K562 (cell line): ENCODE measurements around the gene CRABP2. TPM values are rescaled to one million over a fixed set of nuclear protein-coding genes. Genes with fewer than 3 reads are reported as not detected.

ENCODE experiments used
- CBFA2T3 ChIP-seq: fragments of 450-650 bp; IDR thresholded peaks from 2 replicates; pipeline ENCODE4 v1.6.1; 2017
- CREBBP ChIP-seq: IDR thresholded peaks from one replicate; pipeline ENCODE4 v1.6.1; 2012; ENCODE audit warnings: low read depth, mild to moderate bottlenecking, control low read depth, inconsistent platforms, low read length
- ESRRB ChIP-seq: fragments of 250-450 bp; sonication (Bioruptor Pico); IDR thresholded peaks from 2 replicates; pipeline ENCODE4 v1.5.0; 2020; ENCODE audit warnings: mild to moderate bottlenecking, moderate library complexity, borderline replicate concordance
- ID3 ChIP-seq, 2 experiments: fragments of 250-450 bp in 1 of 2; fragments of 450-650 bp in 1 of 2; sonication (Bioruptor Pico) in 1 of 2; IDR thresholded peaks; 2 replicates each; pipeline versions ENCODE4 v1.6.1 to v1.8.0; 2016 to 2021; ENCODE audit warnings: mild to moderate bottlenecking in 2 of 2, moderate library complexity in 2 of 2, missing compliant biosample characterization in 1 of 2, missing genetic modification characterization in 1 of 2
- MTF1 ChIP-seq: fragments of 250-450 bp; sonication (Bioruptor Pico); IDR thresholded peaks from 2 replicates; pipeline ENCODE4 v1.9.0; 2021; ENCODE audit warnings: moderate library complexity, mild to moderate bottlenecking, inconsistent platforms, borderline replicate concordance
- MXI1 ChIP-seq: IDR thresholded peaks from 2 replicates; pipeline ENCODE4 v1.6.1; 2011; ENCODE audit warnings: low read depth, mild to moderate bottlenecking, improper control_type of control experiment, low read length
- MYC ChIP-seq, 2 experiments: fragments of 250-450 bp in 1 of 2; sonication (Bioruptor Pico) in 1 of 2; IDR thresholded peaks; 2 replicates each; pipeline versions ENCODE4 v1.5.1 to v1.6.1; 2012 to 2021; ENCODE audit warnings: low read depth in 2 of 2, borderline replicate concordance in 1 of 2, improper control_type of control experiment in 1 of 2, low read length in 1 of 2, mild to moderate bottlenecking in 1 of 2, moderate library complexity in 1 of 2
- NFYB ChIP-seq: IDR thresholded peaks from 2 replicates; pipeline ENCODE4 v1.6.1; 2011; ENCODE audit warnings: mild to moderate bottlenecking, moderate library complexity; ENCODE audit not compliant: insufficient read length; ENCODE audit errors: extremely low read depth
- POLR2B ChIP-seq: fragments of 450-650 bp; IDR thresholded peaks from 2 replicates; pipeline ENCODE4 v1.6.1; 2018; ENCODE audit warnings: low read depth; ENCODE audit not compliant: partially characterized antibody
- RBM22 ChIP-seq: fragments of 200-400 bp; formaldehyde crosslinking; IDR thresholded peaks from 2 replicates; pipeline ENCODE4 v1.6.1; 2018; ENCODE audit warnings: low read length, low read depth; ENCODE audit not compliant: poor library complexity, severe bottlenecking
- SMARCE1 ChIP-seq: fragments of 450-650 bp; IDR thresholded peaks from 2 replicates; pipeline ENCODE4 v1.7.1; 2016; ENCODE audit warnings: mild to moderate bottlenecking
- TARDBP ChIP-seq: fragments of 450-650 bp; IDR thresholded peaks from 2 replicates; pipeline ENCODE4 v1.6.1; 2016
- TRIM25 ChIP-seq: fragments of 450-650 bp; IDR thresholded peaks from 2 replicates; pipeline ENCODE4 v1.7.0; 2016; ENCODE audit warnings: borderline replicate concordance
- ZBTB33 ChIP-seq: sonication (generic); formaldehyde crosslinking; IDR thresholded peaks from 2 replicates; pipeline ENCODE4 v1.8.1; 2023; ENCODE audit warnings: mild to moderate bottlenecking, missing genetic modification reagents
- ZZZ3 ChIP-seq: fragments of 450-650 bp; IDR thresholded peaks from 2 replicates; pipeline ENCODE4 v1.6.1; 2016; ENCODE audit warnings: antibody characterized with exemption, mild to moderate bottlenecking, moderate library complexity
- polyA plus RNA-seq, 8 experiments: library from polyadenylated mRNA; depleted of rRNA in 4 of 8; stranded (reverse) in 5 of 8; unstranded in 3 of 8; fragments of >200 nt; fragmentation: Nextera tagmentation in 2 of 8; fragmentation: Illumina TruSeq in 1 of 8; extraction: Ambion mirVana in 2 of 8; extraction: Trizol in 1 of 8; gene quantifications; 2 replicates each; pipeline versions ENCODE4 v1.2.1 to v1.2.3, GENCODE V29; 2011 to 2014; ENCODE audit warnings: inconsistent platforms in 1 of 8, missing spikeins in 1 of 8
- total RNA-seq, 7 experiments: library from RNA; depleted of rRNA in 6 of 7; stranded (reverse); fragments of >200 nt in 6 of 7; fragmentation: Illumina TruSeq in 2 of 7; extraction: Trizol in 2 of 7; gene quantifications; 2 replicates each; pipeline versions ENCODE4 v1.2.1 to v1.2.3, GENCODE V29; 2011 to 2021; ENCODE audit warnings: low replicate concordance in 1 of 7
- TF ChIP-seq, protein P1 (sequence below), 2 experiments: fragments of 450-650 bp in 1 of 2; sonication (generic) in 1 of 2; formaldehyde crosslinking; conservative IDR thresholded peaks; 2 replicates each; pipeline versions ENCODE4 v1.4.0 to v1.8.1; 2020 to 2022; ENCODE audit warnings: mild to moderate bottlenecking in 1 of 2, missing genetic modification reagents in 1 of 2
- TF ChIP-seq, protein P2 (sequence below): fragments of 250-450 bp; sonication (Bioruptor Pico); IDR thresholded peaks from 2 replicates; pipeline ENCODE4 v1.4.0; 2020; ENCODE audit warnings: mild to moderate bottlenecking, moderate library complexity

The CRABP2 gene
- total and polyA plus RNA-seq, 9 of the 15 experiments (the other 6 are each of a cell fraction or from before 2014, with no cell fraction given), result 0.30 to 2.5 (median 0.82) TPM

GRCh38 chr1:156746728-156747631 lies 41.6 kb upstream of the CRABP2 start (continued):
- TF ChIP-seq, protein P1, sequence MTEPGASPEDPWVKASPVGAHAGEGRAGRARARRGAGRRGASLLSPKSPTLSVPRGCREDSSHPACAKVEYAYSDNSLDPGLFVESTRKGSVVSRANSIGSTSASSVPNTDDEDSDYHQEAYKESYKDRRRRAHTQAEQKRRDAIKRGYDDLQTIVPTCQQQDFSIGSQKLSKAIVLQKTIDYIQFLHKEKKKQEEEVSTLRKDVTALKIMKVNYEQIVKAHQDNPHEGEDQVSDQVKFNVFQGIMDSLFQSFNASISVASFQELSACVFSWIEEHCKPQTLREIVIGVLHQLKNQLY (CRISPR knock-in tag; conservative IDR thresholded peaks at IDR 0.05), result no peak
- TF ChIP-seq MXI1 (peak; percentile 85), ZBTB33 (CRISPR knock-in tag) (no peak), ESRRB (no peak), CREBBP (no peak), NFYB (no peak), CBFA2T3 (0 out of 2 replicates have a peak, but pooled peaks have one; percentile 6), RBM22 (peak; percentile 62), TRIM25 (no peak), MTF1 (CRISPR knock-in tag) (no peak), POLR2B (no peak), SMARCE1 (no peak), ZZZ3 (no peak), ID3 (CRISPR knock-in tag; IDR thresholded peaks at IDR 0.05) (no peak), ID3 (tag; IDR thresholded peaks at IDR 0.05) (no peak), MYC (IDR thresholded peaks at IDR 0.05; ENCODE audit: low read depth, low read length) (no peak), MYC (CRISPR knock-in tag; IDR thresholded peaks at IDR 0.05; ENCODE audit: borderline replicate concordance, low read depth) (no peak), TARDBP (no peak)
- TF ChIP-seq, protein P2, sequence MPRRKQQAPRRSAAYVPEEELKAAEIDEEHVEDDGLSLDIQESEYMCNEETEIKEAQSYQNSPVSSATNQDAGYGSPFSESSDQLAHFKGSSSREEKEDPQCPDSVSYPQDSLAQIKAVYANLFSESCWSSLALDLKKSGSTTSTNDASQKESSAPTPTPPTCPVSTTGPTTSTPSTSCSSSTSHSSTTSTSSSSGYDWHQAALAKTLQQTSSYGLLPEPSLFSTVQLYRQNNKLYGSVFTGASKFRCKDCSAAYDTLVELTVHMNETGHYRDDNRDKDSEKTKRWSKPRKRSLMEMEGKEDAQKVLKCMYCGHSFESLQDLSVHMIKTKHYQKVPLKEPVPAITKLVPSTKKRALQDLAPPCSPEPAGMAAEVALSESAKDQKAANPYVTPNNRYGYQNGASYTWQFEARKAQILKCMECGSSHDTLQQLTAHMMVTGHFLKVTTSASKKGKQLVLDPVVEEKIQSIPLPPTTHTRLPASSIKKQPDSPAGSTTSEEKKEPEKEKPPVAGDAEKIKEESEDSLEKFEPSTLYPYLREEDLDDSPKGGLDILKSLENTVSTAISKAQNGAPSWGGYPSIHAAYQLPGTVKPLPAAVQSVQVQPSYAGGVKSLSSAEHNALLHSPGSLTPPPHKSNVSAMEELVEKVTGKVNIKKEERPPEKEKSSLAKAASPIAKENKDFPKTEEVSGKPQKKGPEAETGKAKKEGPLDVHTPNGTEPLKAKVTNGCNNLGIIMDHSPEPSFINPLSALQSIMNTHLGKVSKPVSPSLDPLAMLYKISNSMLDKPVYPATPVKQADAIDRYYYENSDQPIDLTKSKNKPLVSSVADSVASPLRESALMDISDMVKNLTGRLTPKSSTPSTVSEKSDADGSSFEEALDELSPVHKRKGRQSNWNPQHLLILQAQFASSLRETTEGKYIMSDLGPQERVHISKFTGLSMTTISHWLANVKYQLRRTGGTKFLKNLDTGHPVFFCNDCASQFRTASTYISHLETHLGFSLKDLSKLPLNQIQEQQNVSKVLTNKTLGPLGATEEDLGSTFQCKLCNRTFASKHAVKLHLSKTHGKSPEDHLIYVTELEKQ (CRISPR knock-in tag), result no peak
